ENCODE data around the gene SERPINB6. TPM values are rescaled to one million over a fixed set of nuclear protein-coding genes. Genes with fewer than 3 reads are reported as not detected.

The SERPINB6 gene
- polyA plus RNA-seq, 1 donor (not counting 4 experiments of a cell fraction or from before 2014, with no cell fraction given), result 66.4 TPM

DNA sequence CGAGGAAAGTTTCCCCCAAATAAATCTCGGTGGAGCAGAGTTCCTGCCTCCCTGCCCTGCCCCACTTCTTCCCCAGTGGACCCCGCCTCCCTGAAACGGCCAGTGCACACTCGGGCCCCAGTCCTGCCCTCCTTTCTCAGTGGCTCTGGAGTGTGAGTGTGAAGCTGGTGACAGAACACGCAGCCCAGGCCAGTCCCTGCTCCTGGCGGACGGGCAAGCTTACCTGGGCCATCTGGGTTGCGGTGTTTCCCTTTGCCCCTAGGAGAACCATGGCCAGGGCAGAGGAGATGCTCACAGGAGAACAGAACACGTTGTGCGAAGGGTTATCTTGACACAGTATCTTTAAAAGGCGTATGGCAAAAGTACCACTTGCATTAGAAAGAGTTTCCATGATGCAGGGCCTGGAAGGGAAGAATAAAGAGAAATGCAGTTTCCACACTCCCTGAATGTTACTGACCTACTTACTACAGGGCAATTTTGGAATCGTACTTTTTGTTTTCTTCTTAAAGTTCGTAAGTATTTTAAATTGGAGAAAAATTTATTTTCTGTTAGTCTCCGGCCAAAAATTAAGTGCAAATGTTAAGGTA is 71.1 kb downstream of the SERPINB6 start:
- no peaks in the 10 kb centered on the region for H3K36me3 ChIP-seq (ENCODE audit: control insufficient read depth in 2 of 2, extremely low read depth in 1 of 2, insufficient read depth in 2 of 2, low read length in 2 of 2)
- no peaks in the 10 kb centered on the region for H3K9me1 ChIP-seq (ENCODE audit: control insufficient read depth, extremely low read depth, insufficient read depth, low read length)
- no peak for TF ChIP-seq EZH2 (IDR thresholded peaks at IDR 0.05; ENCODE audit: low read length)
- dilution Hi-C loops (cut with MboI; ENCODE audit: extremely low pct_ligation_motif_present, low sequenced_read_pairs), result no loop called here
- H3K4me2 ChIP-seq (ENCODE audit: control insufficient read depth, extremely low read depth, insufficient read depth, low read depth, low read length), result no peak overlapping the region
- H3K9ac ChIP-seq (ENCODE audit: control insufficient read depth, extremely low read depth, insufficient read depth, low read length), result no peak overlapping the region
- peaks cover 16% of the 10 kb centered on the region for H3K27me3 ChIP-seq (ENCODE audit: control insufficient read depth, extremely low read depth, insufficient read depth, low read length)
- FAIRE-seq, result no peak
- peaks cover 2% of the 10 kb centered on the region for H3K4me1 ChIP-seq (ENCODE audit: control insufficient read depth, extremely low read depth, insufficient read depth, low read length)
- no peak for DNase-seq (ENCODE audit: low read depth, low spot score)
- no peaks in the 10 kb centered on the region for H3K9me3 ChIP-seq (ENCODE audit: control insufficient read depth, low read depth, low read length)
- no peak overlapping the region for H3K27ac ChIP-seq (ENCODE audit: control insufficient read depth, insufficient read depth, low read length)
- H3K4me3 ChIP-seq (ENCODE audit: control insufficient read depth in 2 of 3, extremely low read depth in 1 of 3, insufficient read depth in 2 of 3, low read depth in 1 of 3, low read length in 3 of 3), result no peak overlapping the region
- H3K79me2 ChIP-seq (ENCODE audit: control insufficient read depth, insufficient read depth, low read length), result no peaks in the 10 kb centered on the region
- H4K20me1 ChIP-seq (ENCODE audit: control insufficient read depth, extremely low read depth, insufficient read depth, low read length), result no peaks in the 10 kb centered on the region
- no peak overlapping the region for H2AFZ ChIP-seq (ENCODE audit: control insufficient read depth, low read length)

- Histone ChIP-seq H3K9me3 (ENCODE audit: control insufficient read depth, low read depth, low read length) (no peaks in the 10 kb centered on the region), H3K4me2 (ENCODE audit: control insufficient read depth, extremely low read depth, insufficient read depth, low read depth, low read length) (no peak overlapping the region), H4K20me1 (ENCODE audit: control insufficient read depth, extremely low read depth, insufficient read depth, low read length) (no peaks in the 10 kb centered on the region), H3K9me1 (ENCODE audit: control insufficient read depth, extremely low read depth, insufficient read depth, low read length) (no peaks in the 10 kb centered on the region), H3K9ac (ENCODE audit: control insufficient read depth, extremely low read depth, insufficient read depth, low read length) (no peak overlapping the region), H3K4me1 (ENCODE audit: control insufficient read depth, extremely low read depth, insufficient read depth, low read length) (peaks cover 2% of the 10 kb centered on the region), H2AFZ (ENCODE audit: control insufficient read depth, low read length) (no peak overlapping the region), H3K4me3 (ENCODE audit: control insufficient read depth in 2 of 3, extremely low read depth in 1 of 3, insufficient read depth in 2 of 3, low read depth in 1 of 3, low read length in 3 of 3) (no peak overlapping the region), H3K36me3 (ENCODE audit: control insufficient read depth in 2 of 2, extremely low read depth in 1 of 2, insufficient read depth in 2 of 2, low read length in 2 of 2) (no peaks in the 10 kb centered on the region), H3K27me3 (ENCODE audit: control insufficient read depth, extremely low read depth, insufficient read depth, low read length) (peaks cover 16% of the 10 kb centered on the region), H3K79me2 (ENCODE audit: control insufficient read depth, insufficient read depth, low read length) (no peaks in the 10 kb centered on the region), H3K27ac (ENCODE audit: control insufficient read depth, insufficient read depth, low read length) (no peak overlapping the region)
- DNase-seq (ENCODE audit: low read depth, low spot score) (no peak), FAIRE-seq (no peak)
- dilution Hi-C loops (cut with MboI; ENCODE audit: extremely low pct_ligation_motif_present, low sequenced_read_pairs), result no loop called here
- TF ChIP-seq EZH2 (IDR thresholded peaks at IDR 0.05; ENCODE audit: low read length) (no peak), CTCF (optimal IDR thresholded peaks at IDR 0.05 in 1 of 3, IDR thresholded peaks at IDR 0.05 in 1 of 3, conservative IDR thresholded peaks at IDR 0.05 in 1 of 3; ENCODE audit: extremely low read depth in 1 of 3, insufficient read depth in 2 of 3, low read length in 3 of 3) (no peak)
Observed at GRCh38 chr6:2899596-2899995, 71.8 kb downstream of the SERPINB6 start.

Other genes starting within 250 kb of the SERPINB6 start
- 0.22 to 0.31 TPM (median 0.31 TPM) in 3 replicates for gene MYLK4, start 220.6 kb downstream of the SERPINB6 start, polyA plus RNA-seq
- 52.3 to 55.1 TPM (median 54.6 TPM) in 3 replicates for gene WRNIP1, start 206.2 kb downstream of the SERPINB6 start, polyA plus RNA-seq
- gene SERPINB1, start 129.7 kb downstream of the SERPINB6 start, polyA plus RNA-seq, result 38.4 to 76.0 TPM (median 71.9 TPM) in 3 replicates
- gene SERPINB9, start 68.3 kb downstream of the SERPINB6 start, polyA plus RNA-seq, result 0.20 to 0.39 TPM (median 0.32 TPM) in 3 replicates
- 22.2 to 24.0 TPM (median 22.9 TPM) in 3 replicates for gene NQO2, start 28.3 kb upstream of the SERPINB6 start, polyA plus RNA-seq
- 13.2 to 19.6 TPM (median 13.8 TPM) in 3 replicates for gene RIPK1, start 96.9 kb upstream of the SERPINB6 start, polyA plus RNA-seq
- gene BPHL, start 147.1 kb upstream of the SERPINB6 start, polyA plus RNA-seq, result 17.5 to 21.9 TPM (median 21.8 TPM) in 3 replicates
- 58.8 to 84.4 TPM (median 73.0 TPM) in 3 replicates for gene TUBB2A, start 186.0 kb upstream of the SERPINB6 start, polyA plus RNA-seq